Measurements from ENCODE around the gene ZFAND3.

DNA sequence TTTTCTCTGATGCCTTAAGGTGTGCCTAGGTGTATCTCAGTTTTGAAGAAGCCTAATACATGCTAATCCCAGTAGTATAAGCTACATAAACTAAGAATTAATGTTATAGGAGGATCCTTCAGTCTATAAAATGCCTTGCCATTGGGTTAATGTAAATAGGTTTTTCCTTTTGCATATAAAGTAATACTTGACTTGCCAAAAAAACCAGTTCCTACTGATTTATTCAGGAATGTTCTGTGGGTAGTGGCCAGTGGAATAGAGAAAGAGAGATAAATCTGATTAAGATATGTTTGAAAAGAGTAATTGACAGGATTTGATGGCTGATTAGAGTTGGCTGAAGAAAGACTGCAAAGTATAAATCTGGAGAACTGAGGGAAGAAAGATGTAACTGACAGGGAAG lies 273.4 kb downstream of the ZFAND3 start:
- TF ChIP-seq POLR2A (IDR thresholded peaks at IDR 0.05; ENCODE audit: low read length) (no peak), GATA1 (IDR thresholded peaks at IDR 0.05; ENCODE audit: low read depth, low read length) (no peak)

Data from erythroblast (primary cell).